Nephron progenitor cell (in vitro differentiated cells): Measurements from ENCODE around the gene EP300.
A peak's percentile ranks its signal among the peaks of the same experiment; 100 is the strongest.
"Not testable (repeated sequence)": the region's sequence is repeated elsewhere in the genome, so short reads cannot be mapped to it uniquely, and the experiment has no call there.

ENCODE experiments used
- DNase-seq: peaks from one replicate; pipeline ENCODE4 v3.0.0; 2021
- H3K27ac Mint-ChIP-seq: 2 replicates; pipeline ENCODE4 v1.8.0; 2021; ENCODE audit warnings: mild to moderate bottlenecking, moderate library complexity, mixed read lengths
- H3K27me3 Mint-ChIP-seq: 2 replicates; pipeline ENCODE4 v1.8.0; 2021; ENCODE audit warnings: mild to moderate bottlenecking, low read depth, mixed read lengths; ENCODE audit not compliant: poor library complexity
- H3K36me3 Mint-ChIP-seq: 2 replicates; pipeline ENCODE4 v1.8.0; 2021; ENCODE audit warnings: low read depth, mixed read lengths
- H3K4me1 Mint-ChIP-seq: 2 replicates; pipeline ENCODE4 v1.8.0; 2021; ENCODE audit warnings: mixed read lengths
- H3K4me3 Mint-ChIP-seq: 2 replicates; pipeline ENCODE4 v1.8.0; 2021; ENCODE audit warnings: mild to moderate bottlenecking, moderate library complexity, mixed read lengths
- H3K9me3 Mint-ChIP-seq: 2 replicates; pipeline ENCODE4 v1.8.0; 2021; ENCODE audit warnings: mild to moderate bottlenecking, moderate library complexity, mixed read lengths
- TF ChIP-seq, protein P1 (sequence below): fragments of 200-600 bp; sonication (generic); IDR thresholded peaks from 2 replicates; pipeline ENCODE4 v1.5.0; 2021; ENCODE audit warnings: antibody characterized with exemption

Gene EP300

DNA sequence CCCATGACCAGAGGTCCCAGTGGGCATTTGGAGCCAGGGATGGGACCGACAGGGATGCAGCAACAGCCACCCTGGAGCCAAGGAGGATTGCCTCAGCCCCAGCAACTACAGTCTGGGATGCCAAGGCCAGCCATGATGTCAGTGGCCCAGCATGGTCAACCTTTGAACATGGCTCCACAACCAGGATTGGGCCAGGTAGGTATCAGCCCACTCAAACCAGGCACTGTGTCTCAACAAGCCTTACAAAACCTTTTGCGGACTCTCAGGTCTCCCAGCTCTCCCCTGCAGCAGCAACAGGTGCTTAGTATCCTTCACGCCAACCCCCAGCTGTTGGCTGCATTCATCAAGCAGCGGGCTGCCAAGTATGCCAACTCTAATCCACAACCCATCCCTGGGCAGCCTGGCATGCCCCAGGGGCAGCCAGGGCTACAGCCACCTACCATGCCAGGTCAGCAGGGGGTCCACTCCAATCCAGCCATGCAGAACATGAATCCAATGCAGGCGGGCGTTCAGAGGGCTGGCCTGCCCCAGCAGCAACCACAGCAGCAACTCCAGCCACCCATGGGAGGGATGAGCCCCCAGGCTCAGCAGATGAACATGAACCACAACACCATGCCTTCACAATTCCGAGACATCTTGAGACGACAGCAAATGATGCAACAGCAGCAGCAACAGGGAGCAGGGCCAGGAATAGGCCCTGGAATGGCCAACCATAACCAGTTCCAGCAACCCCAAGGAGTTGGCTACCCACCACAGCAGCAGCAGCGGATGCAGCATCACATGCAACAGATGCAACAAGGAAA, 85.4 kb downstream of the EP300 start:
- H3K4me3 Mint-ChIP-seq, result no peak overlapping the region
- no peaks in the 10 kb centered on the region for H3K9me3 Mint-ChIP-seq
- peaks cover 82% of the 10 kb centered on the region for H3K36me3 Mint-ChIP-seq
- no peak overlapping the region for H3K27ac Mint-ChIP-seq
- H3K4me1 Mint-ChIP-seq, result no peaks in the 10 kb centered on the region
- no peaks in the 10 kb centered on the region for H3K27me3 Mint-ChIP-seq
- DNase-seq, result no peak
- TF ChIP-seq, protein P1, sequence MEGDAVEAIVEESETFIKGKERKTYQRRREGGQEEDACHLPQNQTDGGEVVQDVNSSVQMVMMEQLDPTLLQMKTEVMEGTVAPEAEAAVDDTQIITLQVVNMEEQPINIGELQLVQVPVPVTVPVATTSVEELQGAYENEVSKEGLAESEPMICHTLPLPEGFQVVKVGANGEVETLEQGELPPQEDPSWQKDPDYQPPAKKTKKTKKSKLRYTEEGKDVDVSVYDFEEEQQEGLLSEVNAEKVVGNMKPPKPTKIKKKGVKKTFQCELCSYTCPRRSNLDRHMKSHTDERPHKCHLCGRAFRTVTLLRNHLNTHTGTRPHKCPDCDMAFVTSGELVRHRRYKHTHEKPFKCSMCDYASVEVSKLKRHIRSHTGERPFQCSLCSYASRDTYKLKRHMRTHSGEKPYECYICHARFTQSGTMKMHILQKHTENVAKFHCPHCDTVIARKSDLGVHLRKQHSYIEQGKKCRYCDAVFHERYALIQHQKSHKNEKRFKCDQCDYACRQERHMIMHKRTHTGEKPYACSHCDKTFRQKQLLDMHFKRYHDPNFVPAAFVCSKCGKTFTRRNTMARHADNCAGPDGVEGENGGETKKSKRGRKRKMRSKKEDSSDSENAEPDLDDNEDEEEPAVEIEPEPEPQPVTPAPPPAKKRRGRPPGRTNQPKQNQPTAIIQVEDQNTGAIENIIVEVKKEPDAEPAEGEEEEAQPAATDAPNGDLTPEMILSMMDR, result no peak

DNA sequence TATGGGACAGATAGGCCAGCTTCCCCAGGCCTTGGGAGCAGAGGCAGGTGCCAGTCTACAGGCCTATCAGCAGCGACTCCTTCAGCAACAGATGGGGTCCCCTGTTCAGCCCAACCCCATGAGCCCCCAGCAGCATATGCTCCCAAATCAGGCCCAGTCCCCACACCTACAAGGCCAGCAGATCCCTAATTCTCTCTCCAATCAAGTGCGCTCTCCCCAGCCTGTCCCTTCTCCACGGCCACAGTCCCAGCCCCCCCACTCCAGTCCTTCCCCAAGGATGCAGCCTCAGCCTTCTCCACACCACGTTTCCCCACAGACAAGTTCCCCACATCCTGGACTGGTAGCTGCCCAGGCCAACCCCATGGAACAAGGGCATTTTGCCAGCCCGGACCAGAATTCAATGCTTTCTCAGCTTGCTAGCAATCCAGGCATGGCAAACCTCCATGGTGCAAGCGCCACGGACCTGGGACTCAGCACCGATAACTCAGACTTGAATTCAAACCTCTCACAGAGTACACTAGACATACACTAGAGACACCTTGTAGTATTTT, 86.1 kb downstream of the EP300 start:
- no peak for DNase-seq
- TF ChIP-seq, protein P1, result no peak
- H3K36me3 Mint-ChIP-seq, result peaks cover 76% of the 10 kb centered on the region
- H3K4me1 Mint-ChIP-seq, result no peaks in the 10 kb centered on the region
- H3K9me3 Mint-ChIP-seq, result no peaks in the 10 kb centered on the region
- H3K27ac Mint-ChIP-seq, result no peak overlapping the region
- no peaks in the 10 kb centered on the region for H3K27me3 Mint-ChIP-seq
- H3K4me3 Mint-ChIP-seq, result no peak overlapping the region

DNA sequence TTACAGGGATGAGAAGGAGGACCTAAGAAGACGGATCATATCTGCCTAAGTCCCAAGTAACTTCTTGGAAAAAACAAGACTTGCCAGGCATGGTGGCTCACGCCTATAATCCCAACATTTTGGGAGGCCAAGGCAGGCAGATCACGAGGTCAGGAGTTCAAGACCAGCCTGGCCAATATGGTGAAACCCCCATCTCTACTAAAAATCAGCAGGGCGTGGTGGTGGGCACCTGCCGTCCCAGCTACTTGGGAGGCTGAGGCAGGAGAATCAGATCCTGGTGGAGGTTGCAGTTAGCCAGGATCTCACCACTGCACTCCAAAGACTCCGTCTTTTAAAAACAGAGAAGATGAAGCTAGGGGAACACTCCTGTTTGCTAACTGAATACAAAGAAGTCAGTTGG, 88.0 kb downstream of the EP300 start:
- DNase-seq, H3K27me3 Mint-ChIP-seq, H3K9me3 Mint-ChIP-seq, H3K4me1 Mint-ChIP-seq, H3K4me3 Mint-ChIP-seq: not testable (repeated sequence)
- Mint-ChIP-seq H3K36me3 (peaks cover 60% of the 10 kb centered on the region), H3K27ac (peak overlapping the region; percentile 44)

DNA sequence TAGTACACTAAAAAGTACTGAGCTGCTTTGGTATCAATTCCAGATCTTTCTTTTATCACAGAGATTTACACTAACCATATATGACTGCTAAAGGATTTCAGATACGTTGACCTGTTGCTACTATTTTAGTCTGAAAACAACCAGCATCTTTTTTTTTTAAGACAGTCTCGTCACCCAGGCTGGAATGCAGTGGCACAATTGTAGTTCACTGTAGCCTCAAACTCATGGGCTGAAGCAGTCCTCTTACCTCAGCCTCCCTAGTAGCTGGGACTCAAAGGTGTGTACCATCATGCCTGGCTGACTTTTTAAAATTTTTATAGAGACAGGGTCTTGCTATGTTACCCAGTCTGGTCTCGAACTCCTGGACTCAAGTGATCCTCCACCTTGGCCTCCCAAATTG, 88.5 kb downstream of the EP300 start:
- H3K36me3 Mint-ChIP-seq, result peaks cover 55% of the 10 kb centered on the region
- H3K27ac Mint-ChIP-seq, result peak overlapping the region; percentile 44
- TF ChIP-seq, protein P1, result no peak
- H3K4me1 Mint-ChIP-seq, result no peaks in the 10 kb centered on the region
- H3K4me3 Mint-ChIP-seq, result no peak overlapping the region
- H3K27me3 Mint-ChIP-seq, result no peaks in the 10 kb centered on the region
- H3K9me3 Mint-ChIP-seq, result no peaks in the 10 kb centered on the region
- no peak for DNase-seq

DNA sequence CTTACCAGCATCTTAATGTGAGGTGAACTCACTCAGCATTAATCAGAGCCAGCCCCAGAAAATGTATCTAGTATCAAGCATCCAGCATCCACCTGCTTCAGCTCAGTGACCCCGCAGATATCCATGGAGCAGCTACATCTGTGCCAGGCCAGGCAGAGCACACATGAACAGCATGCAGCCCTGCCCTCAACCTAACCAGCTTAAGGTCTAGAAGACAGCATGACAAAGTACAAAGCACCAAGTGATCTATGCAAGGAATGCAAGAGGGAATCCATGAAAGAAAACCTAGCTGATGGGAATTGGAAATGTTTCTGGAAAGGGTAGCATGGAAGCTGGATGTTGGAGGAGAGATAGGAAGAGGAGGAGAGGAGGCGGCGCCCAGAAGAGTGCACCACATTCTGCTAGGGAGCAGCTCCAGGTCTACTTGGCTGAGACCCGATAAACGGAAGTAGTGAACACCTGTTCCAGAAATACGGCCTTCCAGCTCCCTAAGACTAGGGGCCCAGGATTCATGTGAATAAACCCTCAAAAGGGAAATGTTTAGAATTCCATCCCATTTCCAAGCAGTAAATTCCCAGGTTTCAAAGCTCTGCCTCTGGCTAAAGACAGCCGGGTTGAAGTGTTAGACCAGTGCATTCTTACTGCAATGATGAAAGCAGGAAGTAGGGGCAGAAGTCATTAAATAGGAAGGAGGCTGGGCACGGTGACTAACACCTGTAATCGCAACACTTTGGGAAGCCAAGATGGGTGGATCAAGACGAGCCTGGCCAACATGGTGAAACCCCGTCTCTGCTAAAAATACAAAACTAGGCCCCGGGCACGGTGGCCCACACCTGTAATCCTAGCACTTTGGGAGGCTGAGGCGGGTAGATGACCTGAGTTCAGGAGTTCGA, 89.2 kb downstream of the EP300 start:
- no peak for DNase-seq
- TF ChIP-seq, protein P1, result no peak
- Mint-ChIP-seq H3K4me1 (no peaks in the 10 kb centered on the region), H3K36me3 (peaks cover 48% of the 10 kb centered on the region), H3K27ac (peak overlapping the region; percentile 56), H3K27me3 (no peaks in the 10 kb centered on the region), H3K4me3 (no peak overlapping the region), H3K9me3 (no peaks in the 10 kb centered on the region)

DNA sequence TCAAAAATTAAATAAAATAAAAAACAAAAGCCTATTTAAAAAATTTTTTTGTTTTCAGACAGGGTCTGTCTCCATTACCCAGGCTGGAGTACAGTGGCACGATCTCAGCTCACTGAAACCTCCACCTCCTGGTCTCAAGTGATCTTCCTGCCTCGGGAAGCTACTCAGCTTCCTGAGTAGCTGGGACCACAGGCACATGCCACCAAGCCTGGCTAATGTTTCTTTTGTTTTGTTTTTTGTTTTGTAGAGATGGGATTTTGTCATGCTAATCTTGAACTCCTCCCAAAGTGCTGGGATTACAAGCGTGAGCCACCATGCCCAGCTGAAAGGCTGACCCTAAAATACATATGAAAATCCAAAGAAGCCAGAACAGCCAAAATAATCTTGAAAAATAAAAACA, 92.3 kb downstream of the EP300 start:
- Mint-ChIP-seq H3K36me3 (peaks cover 20% of the 10 kb centered on the region), H3K27ac (no peak overlapping the region), H3K4me3 (no peak overlapping the region), H3K9me3 (no peaks in the 10 kb centered on the region), H3K27me3 (no peaks in the 10 kb centered on the region), H3K4me1 (no peaks in the 10 kb centered on the region)
- no peak for DNase-seq
- TF ChIP-seq, protein P1, result no peak
